H1 (cell line): Measurements from ENCODE around the gene ADARB2. TPM values are rescaled to one million over a fixed set of nuclear protein-coding genes. Genes with fewer than 3 reads are reported as not detected.

ENCODE experiments used
- JUND ChIP-seq: IDR thresholded peaks from 2 replicates; pipeline ENCODE4 v1.6.1; 2011; ENCODE audit warnings: mild to moderate bottlenecking, improper control_type of control experiment, low read length
- RAD21 ChIP-seq, 2 experiments: IDR thresholded peaks in 1 of 2; conservative IDR thresholded peaks in 1 of 2; 2 replicates each; pipeline ENCODE4 v1.6.1; 2011; ENCODE audit warnings: low read depth in 2 of 2, low read length in 2 of 2, improper control_type of control experiment in 1 of 2, inconsistent platforms in 1 of 2, mild to moderate bottlenecking in 1 of 2, moderate library complexity in 1 of 2
- SIX5 ChIP-seq: IDR thresholded peaks from 2 replicates; pipeline ENCODE4 v1.6.1; 2011; ENCODE audit warnings: mild to moderate bottlenecking, low read depth, low read length
- TEAD4 ChIP-seq: IDR thresholded peaks from 2 replicates; pipeline ENCODE4 v1.6.1; 2012; ENCODE audit warnings: low read depth, low read length, inconsistent platforms, mixed read lengths
- polyA plus RNA-seq, 7 experiments: library from polyadenylated mRNA; depleted of rRNA in 3 of 7; stranded (reverse) in 5 of 7; unstranded in 2 of 7; fragments of >200 nt in 5 of 7; fragments of 200-250 nt in 2 of 7; gene quantifications; 1 replicate in 5 of 7; 2 replicates in 1 of 7; 4 replicates in 1 of 7; pipeline versions ENCODE4 v1.2.1 to v1.2.3, GENCODE V29; 2011 to 2013; ENCODE audit warnings: missing spikeins in 2 of 7, mixed read lengths in 2 of 7
- total RNA-seq: library from RNA; stranded (reverse); fragmentation: NEBNext Ultra II Directional; extraction: Animal tissue kit (Norgen Biotek cat#: 25700); gene quantifications from 2 replicates; pipeline ENCODE4 v1.2.1, GENCODE V29; 2021

Gene ADARB2
- total and polyA plus RNA-seq, 2 of the 8 experiments (the other 6 are each of a cell fraction or from before 2014, with no cell fraction given): 2.2 to 2.8 TPM

DNA sequence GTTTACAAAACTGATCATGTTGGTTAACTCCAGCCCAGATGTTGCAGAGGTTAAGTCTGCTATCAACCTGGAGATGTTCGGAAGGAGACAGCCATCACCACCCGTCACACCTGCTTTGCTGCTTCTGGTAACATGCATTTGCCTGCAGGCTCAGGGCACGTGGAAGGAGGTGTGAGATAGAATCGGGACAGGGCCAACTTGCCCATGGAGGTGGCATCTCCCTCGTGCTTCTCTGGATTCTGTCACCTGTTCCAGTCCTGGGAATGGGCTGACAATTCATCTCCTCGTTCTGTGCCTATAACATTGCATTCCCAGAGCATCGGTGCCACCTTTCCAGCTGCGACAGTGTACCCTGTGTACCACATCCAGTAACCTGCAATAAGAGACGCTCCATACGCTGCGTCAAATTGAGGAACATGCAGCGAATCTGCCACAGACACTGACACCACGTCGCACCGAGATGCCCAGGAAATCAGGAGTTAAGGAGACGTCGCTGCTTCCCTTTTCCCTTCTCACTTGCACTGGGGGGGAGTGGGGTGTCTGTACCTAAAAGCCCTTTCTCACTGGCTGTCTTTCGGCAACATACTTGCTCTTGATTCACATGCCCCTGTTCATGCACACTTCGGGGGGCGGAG is 65.8 kb downstream of the ADARB2 start (continued):
- TF ChIP-seq RAD21 (IDR thresholded peaks at IDR 0.05 in 1 of 2, conservative IDR thresholded peaks at IDR 0.05 in 1 of 2; ENCODE audit: low read depth in 2 of 2, low read length in 2 of 2) (no peak), SIX5 (no peak), JUND (no peak), TEAD4 (no peak)
